Ishikawa (cell line): Measurements from ENCODE around the gene EVA1A.

Source experiments
- CEBPB ChIP-seq: IDR thresholded peaks from 2 replicates; pipeline ENCODE4 v1.6.1; 2012
- CREB1 ChIP-seq: IDR thresholded peaks from 2 replicates; pipeline ENCODE4 v1.6.1; 2012; ENCODE audit warnings: low read depth
- EGR1 ChIP-seq: IDR thresholded peaks from 2 replicates; pipeline ENCODE4 v1.6.1; 2012
- EP300 ChIP-seq: IDR thresholded peaks from 2 replicates; pipeline ENCODE4 v1.6.1; 2012; ENCODE audit warnings: borderline replicate concordance
- FOXM1 ChIP-seq: IDR thresholded peaks from 2 replicates; pipeline ENCODE4 v1.6.1; 2012; ENCODE audit warnings: low read depth, borderline replicate concordance
- MAX ChIP-seq: IDR thresholded peaks from 2 replicates; pipeline ENCODE4 v1.6.1; 2012
- NFIC ChIP-seq: IDR thresholded peaks from 2 replicates; pipeline ENCODE4 v1.6.1; 2012
- RAD21 ChIP-seq: IDR thresholded peaks from 2 replicates; pipeline ENCODE4 v1.6.1; 2012; ENCODE audit warnings: low read depth
- REST ChIP-seq: IDR thresholded peaks from 2 replicates; pipeline ENCODE4 v1.6.1; 2012; ENCODE audit warnings: low read depth, mild to moderate bottlenecking
- TAF1 ChIP-seq: IDR thresholded peaks from 2 replicates; pipeline ENCODE4 v1.6.1; 2012; ENCODE audit warnings: low read depth, mild to moderate bottlenecking
- TCF12 ChIP-seq: IDR thresholded peaks from 2 replicates; pipeline ENCODE4 v1.6.1; 2012; ENCODE audit warnings: low read depth
- TEAD4 ChIP-seq: IDR thresholded peaks from 2 replicates; pipeline ENCODE4 v1.6.1; 2012
- YY1 ChIP-seq: IDR thresholded peaks from 2 replicates; pipeline ENCODE4 v1.6.1; 2012; ENCODE audit warnings: low read depth
- ZBTB7A ChIP-seq: IDR thresholded peaks from 2 replicates; pipeline ENCODE4 v1.6.1; 2012; ENCODE audit warnings: low read depth
- TF ChIP-seq, protein P1 (sequence below): IDR thresholded peaks from 2 replicates; pipeline ENCODE4 v1.6.1; 2012

The EVA1A gene

GRCh38 chr2:75495862-75496261 lies 64.9 kb downstream of the EVA1A start:
- TF ChIP-seq TAF1 (no peak), YY1 (no peak), EGR1 (no peak), CEBPB (no peak), FOXM1 (no peak), EP300 (no peak), MAX (no peak), RAD21 (no peak), REST (no peak), CREB1 (no peak)
- TF ChIP-seq, protein P1, sequence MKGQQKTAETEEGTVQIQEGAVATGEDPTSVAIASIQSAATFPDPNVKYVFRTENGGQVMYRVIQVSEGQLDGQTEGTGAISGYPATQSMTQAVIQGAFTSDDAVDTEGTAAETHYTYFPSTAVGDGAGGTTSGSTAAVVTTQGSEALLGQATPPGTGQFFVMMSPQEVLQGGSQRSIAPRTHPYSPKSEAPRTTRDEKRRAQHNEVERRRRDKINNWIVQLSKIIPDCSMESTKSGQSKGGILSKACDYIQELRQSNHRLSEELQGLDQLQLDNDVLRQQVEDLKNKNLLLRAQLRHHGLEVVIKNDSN, result no peak

DNA sequence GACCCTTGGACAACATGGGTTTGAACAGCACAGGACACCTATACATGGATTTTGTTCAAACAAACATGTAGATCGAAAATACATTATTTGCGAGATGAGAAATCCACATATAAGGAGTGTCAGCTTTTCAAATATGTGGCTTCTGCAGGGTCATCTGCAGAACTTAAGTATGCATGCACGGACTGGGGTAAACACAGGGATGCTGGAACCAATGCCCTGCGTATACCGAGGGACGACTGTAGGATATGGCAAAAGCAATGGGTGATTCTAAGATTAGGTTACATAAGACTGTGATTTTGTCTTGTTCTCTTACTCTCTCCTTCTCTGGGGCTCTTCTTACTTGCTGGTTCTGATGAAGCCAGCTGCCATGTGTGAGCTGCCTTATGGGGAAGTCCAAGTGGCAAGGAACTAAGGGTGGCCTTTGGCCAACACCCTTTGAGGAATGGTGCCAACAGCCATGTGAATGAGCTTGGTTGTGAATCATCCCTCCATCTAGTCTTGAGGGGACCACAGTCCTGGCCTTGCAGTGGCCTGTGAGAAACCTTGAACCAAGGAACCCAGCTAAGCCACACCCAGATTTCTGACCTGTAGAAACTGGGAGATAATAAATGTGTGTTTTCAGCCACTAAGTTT lies 66.5 kb downstream of the EVA1A start:
- TF ChIP-seq TAF1 (no peak), ZBTB7A (no peak), MAX (no peak), REST (no peak), RAD21 (no peak), FOXM1 (no peak), NFIC (no peak), CREB1 (no peak), TEAD4 (no peak), YY1 (no peak), EGR1 (no peak), EP300 (no peak), CEBPB (no peak), TCF12 (no peak)
- TF ChIP-seq, protein P1, result no peak

- TF ChIP-seq RAD21, result no peak
- no peak for TF ChIP-seq EGR1
Measured at GRCh38 chr2:75493230-75493629, 67.5 kb downstream of the EVA1A start.

- no peak for TF ChIP-seq ZBTB7A
- no peak for TF ChIP-seq REST
- TF ChIP-seq MAX, result no peak
- no peak for TF ChIP-seq CREB1
- no peak for TF ChIP-seq TEAD4
- TF ChIP-seq YY1, result no peak
- no peak for TF ChIP-seq TAF1
- no peak for TF ChIP-seq RAD21
- no peak for TF ChIP-seq NFIC
- no peak for TF ChIP-seq TCF12
- TF ChIP-seq, protein P1, result no peak
- no peak for TF ChIP-seq FOXM1
- no peak for TF ChIP-seq EGR1
- TF ChIP-seq CEBPB, result no peak
- TF ChIP-seq EP300, result no peak
Measured at GRCh38 chr2:75491129-75491753, 69.5 kb downstream of the EVA1A start.
